GM18951 (cell line): Measurements from ENCODE around the gene LELP1.
"Not testable (repeated sequence)": the region's sequence is repeated elsewhere in the genome, so short reads cannot be mapped to it uniquely, and the experiment has no call there.

ENCODE experiments used
- POLR2A ChIP-seq: IDR thresholded peaks from 4 replicates; pipeline ENCODE4 v1.6.1; 2011; ENCODE audit warnings: mild to moderate bottlenecking; ENCODE audit not compliant: insufficient read length, insufficient read depth; ENCODE audit errors: extremely low read depth
- in situ Hi-C: fragments of 300-500 bp; cut with MboI; formaldehyde crosslinking; loops from one replicate; pipeline ENCODE4 v1.12.0; 2022; ENCODE audit warnings: low sequenced_read_pairs, mixed read lengths, inconsistent platforms; ENCODE audit not compliant: unreplicated experiment

LELP1 gene

DNA sequence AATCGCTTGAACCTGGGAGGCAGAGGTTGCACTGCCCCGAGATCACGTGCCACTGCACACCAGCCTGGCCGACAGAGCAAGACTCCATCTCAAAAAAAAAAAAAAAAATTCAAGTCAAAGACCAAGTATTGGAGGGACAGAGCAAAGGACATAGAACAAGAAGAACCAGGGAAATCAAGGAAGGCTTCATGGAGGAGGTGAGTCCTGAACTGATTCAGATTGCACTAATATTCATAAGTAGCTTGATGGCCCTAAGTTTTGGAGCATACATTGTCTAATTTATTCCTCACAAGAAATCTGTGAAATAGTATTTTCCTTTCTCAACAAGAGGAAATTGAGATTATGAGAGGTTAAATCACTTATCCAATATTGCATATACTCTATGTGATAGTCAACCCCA, 10.3 kb downstream of the LELP1 start:
- in situ Hi-C loops, result no loop called here
- no peak for TF ChIP-seq POLR2A

DNA sequence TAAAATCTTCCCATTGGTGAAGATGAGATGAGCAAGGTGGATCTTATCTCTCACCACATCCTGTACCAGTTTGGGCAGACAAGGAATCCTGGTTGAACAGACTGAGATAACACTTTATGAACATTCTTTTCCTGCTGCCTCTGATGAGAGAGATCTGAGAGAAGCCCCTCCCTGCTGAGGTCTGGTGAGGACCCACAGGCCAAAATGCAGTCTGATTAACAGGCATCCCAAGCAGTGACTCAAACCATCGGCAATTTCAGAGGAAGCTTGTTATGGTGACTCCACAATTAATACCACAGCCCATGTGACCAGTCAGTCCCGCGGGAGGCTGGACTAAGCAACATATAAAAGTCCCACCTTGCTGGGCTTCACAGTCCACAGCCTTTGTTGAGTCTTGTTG, 14.0 kb downstream of the LELP1 start, which contains the start of gene PRR9:
Gene PRR9 (plus strand): TSS at position 373 of the 400 bp plus-strand sequence. CDS start 561 bp downstream, outside the sequence.
- TF ChIP-seq POLR2A, result no peak
- in situ Hi-C loops, result no loop called here

DNA sequence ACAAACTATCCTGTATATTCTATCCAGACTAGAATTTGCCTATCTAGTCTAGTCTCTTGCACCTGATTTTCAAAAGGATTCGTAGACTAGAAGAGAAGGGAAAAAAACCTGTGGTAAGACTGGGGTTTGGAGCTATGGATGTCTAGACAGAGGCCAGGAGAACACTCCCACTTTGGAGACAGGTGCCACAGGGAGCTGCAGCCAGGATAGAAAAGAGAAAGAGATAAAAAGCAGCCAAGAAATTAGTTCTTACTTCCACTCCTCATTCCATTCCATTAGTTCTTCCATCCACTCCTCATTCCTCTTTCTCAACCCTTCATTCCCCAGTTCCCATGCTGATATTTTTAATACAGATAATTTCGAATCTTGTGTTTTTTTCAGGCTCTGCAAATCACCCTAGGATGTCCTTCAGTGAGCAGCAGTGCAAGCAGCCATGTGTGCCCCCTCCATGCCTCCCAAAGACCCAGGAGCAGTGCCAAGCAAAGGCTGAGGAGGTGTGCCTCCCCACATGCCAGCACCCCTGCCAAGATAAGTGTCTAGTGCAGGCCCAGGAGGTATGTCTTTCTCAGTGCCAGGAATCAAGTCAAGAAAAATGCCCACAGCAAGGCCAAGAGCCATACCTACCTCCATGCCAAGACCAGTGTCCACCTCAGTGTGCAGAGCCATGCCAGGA, 14.7 kb downstream of the LELP1 start:
- in situ Hi-C loops, result no loop called here
- no peak for TF ChIP-seq POLR2A

DNA sequence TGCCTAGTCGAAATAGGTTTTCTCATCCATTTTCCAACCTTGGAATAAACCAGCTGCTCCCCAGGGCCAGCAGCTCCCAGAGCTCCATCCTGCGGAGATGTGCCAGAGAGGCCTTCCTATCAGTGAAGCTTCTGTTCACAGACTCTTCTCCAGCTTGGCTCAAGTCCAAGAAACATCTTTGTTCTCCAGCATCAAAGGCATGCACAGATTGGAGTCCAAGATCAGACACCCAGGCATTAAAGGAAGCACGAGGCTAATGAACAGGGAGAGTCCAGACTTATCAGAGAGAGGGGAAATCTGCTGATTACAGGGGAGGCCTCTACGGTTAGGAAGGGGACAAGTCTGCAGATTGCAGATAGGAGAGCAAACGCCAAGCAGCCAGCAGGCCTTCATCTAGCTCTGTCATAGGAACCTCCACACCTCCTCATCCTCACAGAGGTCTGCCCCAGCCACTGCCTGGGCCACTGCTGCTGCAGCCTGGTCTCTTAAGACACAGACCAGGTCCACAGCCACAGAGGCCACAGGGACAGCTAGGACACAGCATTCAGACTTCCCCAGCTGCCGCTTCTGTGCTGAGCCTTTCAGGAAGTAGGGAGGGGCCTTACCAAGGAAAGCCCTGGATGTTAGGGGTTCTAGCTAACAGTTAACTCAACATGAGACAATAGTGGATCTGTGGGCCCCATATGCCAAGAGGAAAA, 17.5 kb downstream of the LELP1 start:
- in situ Hi-C loops, result no loop called here
- TF ChIP-seq POLR2A, result no peak

DNA sequence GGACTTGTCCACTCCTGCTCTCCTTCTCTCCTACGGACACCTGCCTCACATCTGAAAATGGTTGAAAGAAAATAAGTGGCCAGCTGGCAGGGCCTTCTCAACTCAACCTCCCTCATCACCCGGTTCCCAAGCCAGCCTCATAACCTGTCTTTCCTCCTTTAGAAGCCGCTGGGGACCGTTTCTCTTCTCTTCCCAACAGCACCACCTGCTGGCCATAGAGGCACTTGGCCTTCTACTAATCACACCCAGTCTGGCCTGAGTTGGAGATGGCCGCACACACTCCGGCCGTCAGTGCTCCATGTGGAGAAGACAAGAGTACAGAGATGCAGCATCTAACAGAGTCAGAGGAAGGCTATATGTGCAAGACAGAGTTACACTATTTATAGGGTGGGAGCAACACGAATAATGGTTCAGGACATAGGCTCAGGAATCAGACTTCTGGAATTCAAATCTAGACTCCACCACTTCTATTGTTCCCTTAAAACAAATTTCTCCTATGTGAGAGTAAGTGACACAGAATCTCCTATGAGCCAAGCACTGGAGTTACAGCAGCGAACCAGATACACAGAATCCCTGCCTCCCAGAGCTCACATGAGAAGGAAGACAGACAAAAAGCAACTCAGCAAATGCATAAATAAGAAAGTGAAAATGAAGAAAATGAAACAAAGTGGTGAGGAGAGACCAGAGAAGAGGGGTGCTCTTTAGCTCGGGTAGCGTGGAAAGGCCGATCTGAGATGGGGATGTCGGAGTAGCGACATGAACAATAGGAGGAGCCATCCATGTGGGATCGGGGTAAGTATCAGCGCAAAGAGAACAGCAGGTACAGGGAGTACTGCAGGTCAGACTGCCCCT, 20.0 kb downstream of the LELP1 start:
- in situ Hi-C loops, result not testable (repeated sequence)

DNA sequence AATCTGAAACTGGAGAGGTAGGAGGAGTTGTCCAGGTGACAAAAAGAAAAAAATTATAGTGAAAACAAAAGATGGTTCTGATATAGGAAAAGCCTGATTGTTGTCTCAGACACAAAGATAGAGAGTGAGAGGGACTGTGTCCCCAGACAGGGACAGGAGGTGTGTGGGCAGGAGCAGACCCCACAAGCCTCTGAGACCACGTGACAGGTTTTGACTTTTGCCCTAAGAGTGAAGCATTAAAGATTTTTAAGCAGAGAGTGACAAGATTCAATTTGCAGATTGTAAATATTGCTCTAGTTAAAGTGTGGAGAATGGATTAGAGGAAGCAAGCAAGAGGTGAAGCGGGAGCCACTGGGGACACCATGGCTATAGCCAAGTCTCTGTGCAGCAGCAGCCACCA, 24.6 kb downstream of the LELP1 start:
- no peak for TF ChIP-seq POLR2A
- in situ Hi-C loops, result no loop called here

DNA sequence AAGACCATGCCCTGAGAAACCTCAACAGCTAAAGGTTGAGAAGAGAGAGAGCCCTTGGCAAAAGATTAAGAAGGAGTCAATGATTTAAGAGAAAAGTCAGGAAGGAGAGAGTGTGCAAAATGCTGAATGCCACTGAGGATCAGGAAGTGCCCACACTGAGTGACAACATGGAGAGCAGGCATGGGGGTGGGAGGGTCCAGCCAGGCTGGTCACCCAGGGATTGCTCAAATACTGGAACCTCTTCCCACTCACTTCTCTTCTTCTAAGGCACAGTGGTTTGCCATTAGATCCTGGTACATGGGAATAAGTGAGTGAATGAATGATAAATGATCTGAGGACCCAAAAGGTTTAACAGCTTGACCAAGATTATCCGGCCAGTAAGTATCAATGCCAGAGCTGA, 25.3 kb downstream of the LELP1 start:
- TF ChIP-seq POLR2A, result no peak
- in situ Hi-C loops, result no loop called here

DNA sequence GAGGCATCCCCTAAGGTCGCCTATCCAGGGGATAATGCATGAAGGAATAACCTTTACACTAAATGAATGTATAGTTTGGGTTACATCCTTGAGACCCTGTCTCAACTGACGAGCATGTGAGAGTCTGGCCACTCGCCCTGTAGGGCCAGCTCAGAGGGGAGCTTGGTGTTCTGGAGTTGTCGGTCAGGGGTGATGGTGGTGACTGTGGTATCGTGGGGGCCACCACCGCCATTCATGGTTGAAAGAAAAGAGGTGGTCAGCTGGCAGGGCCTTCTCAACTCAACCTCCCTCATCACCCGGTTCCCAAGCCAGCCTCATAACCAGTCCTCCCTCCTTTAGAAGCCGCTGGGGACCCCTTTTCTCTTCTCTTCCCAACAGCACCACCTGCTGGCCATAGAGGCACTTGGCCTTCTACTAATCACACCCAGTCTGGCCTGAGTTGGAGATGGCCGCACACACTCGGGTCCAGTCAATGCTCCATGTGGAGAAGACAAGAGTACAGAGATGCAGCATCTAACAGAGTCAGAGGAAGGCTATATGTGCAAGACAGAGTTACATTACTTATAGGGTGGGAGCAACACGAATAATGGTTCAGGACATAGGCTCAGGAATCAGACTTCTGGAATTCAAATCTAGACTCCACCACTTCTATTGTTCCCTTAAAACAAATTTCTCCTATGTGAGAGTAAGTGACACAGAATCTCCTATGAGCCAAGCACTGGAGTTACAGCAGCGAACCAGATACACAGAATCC, 26.0 kb downstream of the LELP1 start:
- in situ Hi-C loops, result not testable (repeated sequence)

DNA sequence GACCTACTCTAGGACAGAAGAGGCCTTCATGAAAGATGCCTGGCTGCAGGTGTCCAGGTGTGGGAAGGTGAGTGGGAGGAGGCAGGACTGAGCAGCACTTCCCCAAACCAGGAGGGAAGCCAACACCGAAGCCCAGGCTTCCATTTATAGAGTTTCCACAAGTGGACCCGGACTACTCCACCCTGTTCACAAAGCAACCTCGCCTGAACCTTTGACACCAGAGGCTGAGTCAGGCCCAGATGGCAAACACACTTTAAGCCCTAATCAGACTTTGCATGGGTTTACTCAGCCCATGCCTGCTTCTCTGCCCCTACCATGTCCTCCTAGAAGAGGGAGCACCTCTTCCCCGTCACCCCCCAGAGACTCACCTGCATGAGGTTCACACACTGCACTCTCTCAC, 28.1 kb downstream of the LELP1 start:
- in situ Hi-C loops, result no loop called here
- TF ChIP-seq POLR2A, result no peak

DNA sequence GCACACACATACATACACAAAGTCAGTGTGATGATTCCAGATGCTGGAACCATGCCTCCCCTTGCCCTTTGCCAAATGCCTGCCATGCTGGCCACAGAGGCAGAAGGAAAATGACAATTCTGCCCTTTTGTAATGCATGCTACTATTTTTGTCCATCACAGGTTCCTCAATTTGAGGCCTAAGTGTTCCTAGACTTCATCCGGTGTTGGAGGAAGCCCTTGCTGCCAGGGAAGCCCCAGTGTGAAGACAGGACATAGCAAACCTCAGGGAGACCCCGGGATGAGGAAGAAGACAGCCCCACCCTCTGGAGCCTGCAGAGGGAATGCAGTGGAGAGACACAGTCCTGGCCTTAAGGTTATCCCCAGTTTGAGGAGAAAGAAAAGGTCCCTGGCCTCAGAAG, 28.6 kb downstream of the LELP1 start:
- in situ Hi-C loops, result no loop called here

DNA sequence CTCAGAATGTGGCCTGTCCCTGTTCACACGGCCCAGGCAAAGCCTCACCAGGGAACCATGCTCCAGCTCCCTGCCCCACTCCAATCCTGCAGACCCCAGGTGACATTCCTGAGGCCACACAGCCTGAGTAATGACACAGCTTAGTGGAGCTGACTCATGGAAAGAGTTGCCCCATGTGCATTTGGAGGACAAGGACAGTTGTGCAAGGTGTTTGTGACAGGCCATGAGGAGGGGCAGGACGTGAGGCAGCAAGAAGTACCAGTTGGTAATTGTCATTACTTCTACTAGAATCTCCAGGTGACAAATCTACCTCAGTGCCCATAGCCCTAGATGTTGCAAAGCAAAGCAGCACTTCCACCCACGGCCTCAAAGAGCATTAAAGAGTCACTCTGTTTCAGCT, 29.3 kb downstream of the LELP1 start:
- no peak for TF ChIP-seq POLR2A
- in situ Hi-C loops, result no loop called here

More for the DNA sequence above, 28.6 kb downstream of the LELP1 start:
- TF ChIP-seq POLR2A, result no peak

DNA sequence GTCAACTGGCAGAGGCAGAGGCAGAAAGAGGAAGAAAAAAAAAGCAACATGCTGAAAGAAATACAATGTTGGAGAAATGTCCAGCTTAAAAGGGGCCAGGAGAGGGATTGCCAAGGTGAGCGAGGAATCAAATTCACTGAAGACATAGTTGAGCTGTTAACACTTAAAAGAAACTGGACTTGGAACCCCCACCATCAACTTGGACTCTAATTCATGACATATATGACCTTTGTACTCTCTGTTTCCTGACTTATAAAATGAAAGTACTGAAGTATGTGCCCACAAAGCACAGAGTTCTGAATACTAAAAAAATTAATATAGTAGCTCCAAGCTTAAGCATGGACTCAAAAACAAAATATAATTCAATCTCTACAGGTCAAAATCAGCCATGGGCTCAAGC, 30.2 kb downstream of the LELP1 start:
- in situ Hi-C loops, result no loop called here
- TF ChIP-seq POLR2A, result no peak

DNA sequence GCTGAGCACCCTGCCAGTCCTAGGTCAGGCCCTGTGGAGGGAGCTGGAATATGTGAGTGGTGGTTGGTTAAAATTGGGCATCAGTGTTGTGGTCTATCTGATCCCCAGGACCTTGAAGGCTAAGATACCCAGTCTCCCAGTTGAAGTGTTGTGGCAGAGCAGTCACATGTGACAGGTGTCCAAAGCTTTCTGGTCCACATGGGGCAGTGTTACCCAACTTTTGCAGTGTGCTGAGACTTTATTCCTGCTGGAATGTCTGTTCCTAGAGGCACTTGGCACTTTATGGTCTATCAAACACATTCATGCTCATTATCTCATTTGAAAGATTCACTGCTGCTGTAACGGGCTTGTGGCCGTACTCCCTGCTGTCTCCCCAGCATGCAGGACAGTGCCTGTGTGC, 35.3 kb downstream of the LELP1 start:
- no peak for TF ChIP-seq POLR2A

More for the DNA sequence above, 35.3 kb downstream of the LELP1 start:
- in situ Hi-C loops, result no loop called here
